ENCODE data around the gene VAC14. TPM values are rescaled to one million over a fixed set of nuclear protein-coding genes. Genes with fewer than 3 reads are reported as not detected.

VAC14 gene
- total RNA-seq, 4 donors from 2014 or later = 18.6 to 32.2 (median 25.9) TPM

DNA sequence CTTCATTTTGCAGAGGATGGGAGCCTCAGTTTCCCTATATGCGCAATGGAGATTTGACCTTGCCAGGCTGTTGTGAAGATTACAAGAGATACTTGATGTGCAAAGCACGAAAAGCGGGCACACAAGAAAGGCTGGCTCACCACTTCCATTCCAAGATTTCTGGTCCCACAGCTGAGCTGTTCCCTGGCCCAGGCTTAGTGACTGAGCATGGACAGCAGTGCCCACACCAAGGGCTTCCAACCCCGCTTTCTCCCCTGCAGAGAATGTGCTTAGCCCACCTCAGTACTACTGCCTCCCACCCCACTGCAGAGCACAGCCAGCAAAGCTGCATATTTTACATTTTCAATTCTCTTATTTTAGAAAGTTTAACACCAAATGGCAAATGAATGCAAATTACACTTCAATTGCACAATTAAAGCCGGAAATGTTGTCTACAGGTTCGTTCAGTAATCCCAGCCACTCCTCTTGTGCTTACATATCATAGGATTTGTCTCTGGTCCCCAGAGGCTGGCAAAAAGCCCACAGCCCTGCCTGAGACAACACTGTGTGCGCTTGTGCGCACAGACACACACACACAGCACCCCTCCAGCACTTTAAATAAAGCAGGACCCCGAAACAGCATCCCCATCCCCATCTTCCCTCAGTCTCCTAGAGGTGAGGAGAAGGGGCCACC lies 51.8 kb downstream of the VAC14 start:
- 63 to 71% methylated on average over 6 to 9 of the region's 9 CpGs for WGBS, 2 donors
- H3K4me1 ChIP-seq = peaks cover 57 to 92% (median 85%) of the 10 kb centered on the region in 3 donors
- DNase-seq = no peak

DNA sequence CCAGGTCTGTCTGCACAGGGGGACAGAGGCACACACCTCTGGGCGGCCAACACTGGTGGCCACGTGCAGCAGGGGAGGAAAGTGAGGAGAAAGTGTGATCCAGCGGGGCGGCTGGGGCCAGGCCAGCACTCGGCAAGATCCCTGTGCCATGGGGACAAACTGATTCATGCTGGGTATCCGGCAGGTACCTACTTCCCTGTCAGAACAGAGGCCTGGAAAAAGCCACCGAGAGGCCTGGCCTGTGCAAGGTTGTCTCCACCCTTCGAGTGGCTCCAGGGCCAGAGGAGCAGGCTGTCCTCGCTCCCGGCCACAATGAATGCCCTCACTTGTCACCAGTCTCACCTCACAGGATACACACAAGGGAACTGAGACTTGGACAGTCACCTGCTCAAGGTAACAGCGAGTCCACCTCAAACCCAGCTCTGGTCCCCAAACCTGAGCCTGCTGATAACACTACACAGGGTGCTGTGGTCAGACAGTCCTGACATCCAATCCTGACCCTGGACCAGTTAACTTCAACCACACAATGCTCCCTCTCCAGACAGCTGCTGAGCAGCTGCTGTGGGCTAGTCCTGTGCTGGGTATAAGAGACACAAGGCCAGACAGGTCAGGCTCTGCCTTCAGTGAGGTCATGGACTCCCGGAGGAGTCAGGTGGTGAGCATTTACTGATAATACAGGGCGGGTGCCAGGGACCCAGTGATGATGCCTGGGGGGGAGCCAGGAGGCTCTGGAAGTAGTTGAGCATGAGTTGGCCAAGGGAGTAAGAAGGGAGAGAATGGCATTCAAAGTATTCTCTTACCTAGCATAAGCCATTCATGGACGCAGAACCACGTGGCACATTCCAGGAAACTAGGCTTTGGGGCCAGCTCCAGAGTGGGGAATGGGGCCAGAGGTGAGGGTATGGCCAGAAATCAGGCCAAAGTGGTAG lies 53.0 kb downstream of the VAC14 start:
- intact Hi-C loops (cut with DNase I) = no loop called here
- TF ChIP-seq, protein P1, sequence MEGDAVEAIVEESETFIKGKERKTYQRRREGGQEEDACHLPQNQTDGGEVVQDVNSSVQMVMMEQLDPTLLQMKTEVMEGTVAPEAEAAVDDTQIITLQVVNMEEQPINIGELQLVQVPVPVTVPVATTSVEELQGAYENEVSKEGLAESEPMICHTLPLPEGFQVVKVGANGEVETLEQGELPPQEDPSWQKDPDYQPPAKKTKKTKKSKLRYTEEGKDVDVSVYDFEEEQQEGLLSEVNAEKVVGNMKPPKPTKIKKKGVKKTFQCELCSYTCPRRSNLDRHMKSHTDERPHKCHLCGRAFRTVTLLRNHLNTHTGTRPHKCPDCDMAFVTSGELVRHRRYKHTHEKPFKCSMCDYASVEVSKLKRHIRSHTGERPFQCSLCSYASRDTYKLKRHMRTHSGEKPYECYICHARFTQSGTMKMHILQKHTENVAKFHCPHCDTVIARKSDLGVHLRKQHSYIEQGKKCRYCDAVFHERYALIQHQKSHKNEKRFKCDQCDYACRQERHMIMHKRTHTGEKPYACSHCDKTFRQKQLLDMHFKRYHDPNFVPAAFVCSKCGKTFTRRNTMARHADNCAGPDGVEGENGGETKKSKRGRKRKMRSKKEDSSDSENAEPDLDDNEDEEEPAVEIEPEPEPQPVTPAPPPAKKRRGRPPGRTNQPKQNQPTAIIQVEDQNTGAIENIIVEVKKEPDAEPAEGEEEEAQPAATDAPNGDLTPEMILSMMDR (IDR thresholded peaks at IDR 0.05) = no peak
- no peak for TF ChIP-seq POLR2A (IDR thresholded peaks at IDR 0.05)
- no peak for DNase-seq
- Histone ChIP-seq H3K27ac (peak overlapping the region; percentile 38 to 90 (median 82)), H3K36me3 (peaks cover 0 to 25% (median 3%) of the 10 kb centered on the region in 3 donors), H3K4me3 (no peak overlapping the region), H3K4me1 (peaks cover 46 to 80% (median 75%) of the 10 kb centered on the region in 3 donors), H3K9me3 (no peaks in the 10 kb centered on the region), H3K27me3 (no peaks in the 10 kb centered on the region)
- WGBS, 2 donors = 56 to 79% methylated on average over 3 to 15 of the region's 15 CpGs

More for the DNA sequence above, 51.8 kb downstream of the VAC14 start:
- H3K4me3 ChIP-seq = no peak overlapping the region
- TF ChIP-seq POLR2A (IDR thresholded peaks at IDR 0.05) = no peak
- TF ChIP-seq, protein P1 (IDR thresholded peaks at IDR 0.05) = no peak
- intact Hi-C loops (cut with DNase I) = no loop called here
- no peaks in the 10 kb centered on the region for H3K9me3 ChIP-seq
- H3K27ac ChIP-seq = peak overlapping the region; percentile 61 to 83 (median 79)
- H3K36me3 ChIP-seq = peaks cover 0 to 13% (median 0%) of the 10 kb centered on the region in 3 donors
- no peaks in the 10 kb centered on the region for H3K27me3 ChIP-seq

DNA sequence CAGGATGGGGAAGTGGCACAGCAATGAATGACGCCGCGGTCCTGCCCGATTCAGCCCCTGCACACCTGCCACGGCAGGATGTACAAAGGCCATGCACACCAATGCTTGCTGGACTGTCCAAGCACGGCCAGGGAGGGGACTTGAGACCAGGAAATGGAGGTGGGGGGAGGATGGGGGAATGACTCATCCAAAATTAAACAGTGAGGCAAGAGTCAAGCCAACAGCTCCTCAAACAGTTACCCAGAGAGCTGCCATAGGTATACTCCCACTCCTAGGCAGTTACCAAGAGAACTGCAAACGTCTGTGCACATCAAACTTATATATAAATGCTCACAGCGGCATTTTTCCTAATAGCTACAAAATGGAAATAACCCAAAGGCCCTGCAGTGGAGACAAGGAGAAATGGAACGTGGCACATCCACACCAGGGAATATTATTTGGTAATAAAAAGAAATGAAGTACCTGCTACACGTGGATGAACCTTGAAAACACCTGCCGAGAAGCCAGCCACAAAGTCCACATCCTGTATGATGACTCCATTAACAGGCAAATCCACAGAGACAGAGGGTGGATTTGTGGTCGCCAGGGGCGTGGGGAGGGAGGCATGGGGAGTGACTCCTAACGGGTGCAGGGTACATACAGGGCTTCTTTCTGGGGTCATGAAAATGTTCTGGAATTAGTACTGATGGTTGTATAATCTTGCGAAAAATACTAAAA lies 54.1 kb downstream of the VAC14 start:
- Histone ChIP-seq H3K9me3 (no peaks in the 10 kb centered on the region), H3K36me3 (peaks cover 0 to 36% (median 3%) of the 10 kb centered on the region in 3 donors), H3K27me3 (no peaks in the 10 kb centered on the region), H3K27ac (peak overlapping the region; percentile 76 to 90 (median 82)), H3K4me3 (peak overlapping the region in 1 of 4 donors; percentile 9), H3K4me1 (peaks cover 43 to 72% (median 64%) of the 10 kb centered on the region in 3 donors)
- TF ChIP-seq, protein P1 (IDR thresholded peaks at IDR 0.05) = no peak
- TF ChIP-seq POLR2A (IDR thresholded peaks at IDR 0.05) = no peak
- 33 to 40% methylated on average over 11 to 15 of the region's 15 CpGs for WGBS, 2 donors
- DNase-seq = no peak
- intact Hi-C loops (cut with DNase I) = no loop called here

DNA sequence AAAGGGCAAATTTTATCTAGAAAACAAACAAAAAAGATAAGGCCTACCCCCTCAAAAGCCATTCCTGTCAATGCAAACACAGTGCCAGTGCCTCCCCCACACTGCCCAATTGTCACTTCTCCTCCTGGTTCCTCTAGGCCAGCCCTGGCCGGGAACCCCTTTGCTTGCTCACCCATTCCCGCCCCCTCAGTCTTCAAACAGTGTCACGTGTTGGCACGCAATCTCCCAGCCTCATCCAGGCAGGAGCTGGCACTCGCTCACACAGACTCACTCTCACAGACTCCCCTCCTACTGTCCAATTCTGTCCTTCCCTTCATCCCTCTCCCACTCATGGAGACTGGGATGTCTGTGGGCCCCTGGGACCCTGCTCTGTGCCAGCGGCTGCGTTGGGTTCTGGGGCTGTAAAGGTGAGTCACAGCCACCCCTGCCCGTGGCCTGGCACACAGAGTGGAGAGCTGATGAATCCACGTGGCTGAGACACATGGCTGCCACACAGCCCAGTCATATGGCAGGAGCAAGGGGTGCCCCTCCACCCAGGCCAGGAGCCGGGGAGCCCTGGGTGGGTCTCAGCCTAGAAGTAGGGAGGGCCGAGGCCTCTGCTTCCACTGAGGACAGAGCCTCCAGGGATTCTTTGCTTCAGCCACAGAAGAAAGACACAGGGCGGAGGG lies 54.8 kb downstream of the VAC14 start:
- Histone ChIP-seq H3K27ac (peak overlapping the region; percentile 76 to 90 (median 82)), H3K27me3 (no peaks in the 10 kb centered on the region), H3K36me3 (peaks cover 0 to 38% (median 3%) of the 10 kb centered on the region in 3 donors), H3K9me3 (no peaks in the 10 kb centered on the region), H3K4me1 (peaks cover 43 to 72% (median 57%) of the 10 kb centered on the region in 3 donors), H3K4me3 (peak overlapping the region in 1 of 4 donors; percentile 9)
- intact Hi-C loops (cut with DNase I) = no loop called here
- WGBS, 2 donors = 20 to 32% methylated on average over 5 to 6 of the region's 12 CpGs
- DNase-seq = no peak
- TF ChIP-seq, protein P1 (IDR thresholded peaks at IDR 0.05) = no peak
- TF ChIP-seq POLR2A (IDR thresholded peaks at IDR 0.05) = no peak

All from esophagus squamous epithelium (tissue), 5 donors.